Mucosa of stomach (tissue), 1 donor: ENCODE measurements around the gene CERS1.
"Not testable (repeated sequence)": the region's sequence is repeated elsewhere in the genome, so short reads cannot be mapped to it uniquely, and the experiment has no call there.

Experiments
- H3K27me3 ChIP-seq: one replicate; pipeline ENCODE4 v1.7.0; 2013; ENCODE audit warnings: mild to moderate bottlenecking, low read length; ENCODE audit not compliant: control insufficient read depth, insufficient read depth
- H3K36me3 ChIP-seq: one replicate; pipeline ENCODE4 v1.7.0; 2013; ENCODE audit warnings: low read length; ENCODE audit not compliant: control insufficient read depth, insufficient read depth
- H3K4me1 ChIP-seq: one replicate; pipeline ENCODE4 v1.7.0; 2013; ENCODE audit warnings: mild to moderate bottlenecking, low read length; ENCODE audit not compliant: control insufficient read depth, insufficient read depth
- H3K4me3 ChIP-seq: one replicate; pipeline ENCODE4 v1.7.0; 2013; ENCODE audit warnings: low read length
- H3K9ac ChIP-seq: one replicate; pipeline ENCODE4 v1.7.0; 2013; ENCODE audit warnings: mild to moderate bottlenecking, low read length, moderate library complexity
- H3K9me3 ChIP-seq: one replicate; pipeline ENCODE4 v1.7.0; 2013; ENCODE audit warnings: mild to moderate bottlenecking, low read length, moderate library complexity; ENCODE audit not compliant: control insufficient read depth
- donor health status: Pancreatic carcinoma.

CERS1 gene

DNA sequence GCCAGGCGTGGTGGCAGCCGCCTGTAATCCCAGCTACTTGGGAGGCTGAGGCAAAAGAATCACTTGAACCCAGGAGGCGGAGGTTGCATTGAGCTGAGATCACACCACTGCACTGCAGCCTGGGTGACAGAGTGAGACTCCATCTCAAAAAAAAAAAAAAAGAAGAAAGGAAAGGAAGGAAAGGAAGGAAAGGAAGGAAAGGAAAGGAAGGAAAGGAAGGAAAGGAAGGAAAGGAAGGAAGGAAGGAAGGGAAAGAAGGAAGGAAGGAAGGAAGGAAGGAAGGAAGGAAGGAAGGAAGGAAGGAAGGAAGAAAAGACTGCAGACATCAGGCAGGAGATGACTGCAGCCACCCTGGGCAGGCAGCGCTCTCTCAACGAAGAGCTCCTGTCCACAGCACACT is 6.6 kb upstream of the CERS1 start:
- H3K27me3 ChIP-seq, H3K4me3 ChIP-seq, H3K9me3 ChIP-seq, H3K9ac ChIP-seq: not testable (repeated sequence)
- Histone ChIP-seq H3K4me1 (peaks cover 12% of the 10 kb centered on the region), H3K36me3 (peaks cover 13% of the 10 kb centered on the region)

DNA sequence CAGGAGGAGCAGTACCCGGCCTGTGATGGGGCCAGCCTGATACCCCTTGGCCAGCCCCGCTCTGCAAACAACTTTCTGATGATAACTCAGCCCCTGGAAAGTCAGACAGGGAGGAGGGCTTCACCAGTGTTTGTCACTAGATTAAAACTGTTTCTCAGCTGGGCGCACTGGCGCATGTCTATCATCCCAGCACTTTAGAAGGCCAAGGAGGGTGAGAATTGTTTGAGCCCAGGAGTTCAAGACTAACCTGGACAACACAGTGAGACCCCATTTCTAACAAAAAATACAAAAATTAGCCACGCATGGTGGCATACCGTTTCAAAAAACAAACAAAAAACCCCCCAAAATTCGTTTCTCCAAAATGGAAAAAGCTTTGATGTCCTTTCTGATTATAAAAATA is 5.5 kb upstream of the CERS1 start:
- Histone ChIP-seq H3K9me3 (no peaks in the 10 kb centered on the region), H3K27me3 (peaks cover 11% of the 10 kb centered on the region), H3K36me3 (peaks cover 13% of the 10 kb centered on the region)

DNA sequence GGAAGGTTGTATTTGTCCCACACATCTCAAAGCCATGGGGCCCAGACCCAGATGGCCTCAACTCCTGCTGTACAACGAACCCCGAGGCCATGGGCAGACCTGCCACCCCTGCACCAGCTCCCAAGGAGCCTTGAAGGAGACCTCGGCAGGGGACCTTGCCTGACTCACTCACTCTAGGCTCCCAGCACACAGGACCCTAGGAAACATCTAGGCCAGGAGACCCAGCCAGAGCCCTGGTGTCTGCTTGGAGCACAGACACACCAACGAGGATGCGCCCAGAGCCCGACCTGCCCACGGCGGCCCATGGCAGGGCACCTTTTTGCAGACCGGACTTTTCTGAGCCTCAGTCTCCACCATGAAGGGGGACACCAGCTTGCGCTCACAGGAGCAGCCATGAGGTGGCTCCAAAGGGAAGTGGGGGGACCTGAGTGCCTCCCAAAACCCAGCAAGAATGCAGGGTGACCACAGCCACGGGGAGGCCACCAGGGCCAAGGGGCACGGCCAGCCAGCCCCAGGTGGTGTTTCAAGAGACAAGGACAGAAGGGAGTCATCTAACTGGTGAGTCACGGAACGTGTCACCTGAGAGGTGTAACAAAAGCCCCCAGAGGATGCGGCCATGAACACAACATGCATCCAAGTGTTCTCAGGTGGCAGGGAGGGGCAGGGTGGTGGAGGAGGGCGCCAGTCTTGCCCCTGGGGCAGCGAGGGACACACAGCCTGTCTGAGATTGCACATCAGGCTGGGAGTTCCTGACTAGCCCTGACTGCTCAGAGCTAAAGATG is 4.9 kb upstream of the CERS1 start:
- Histone ChIP-seq H3K9me3 (no peaks in the 10 kb centered on the region), H3K4me1 (peaks cover 12% of the 10 kb centered on the region), H3K9ac (no peak overlapping the region), H3K27me3 (peaks cover 14% of the 10 kb centered on the region), H3K36me3 (peaks cover 13% of the 10 kb centered on the region), H3K4me3 (no peak overlapping the region)

More for the DNA sequence above, 5.5 kb upstream of the CERS1 start:
- no peak overlapping the region for H3K4me3 ChIP-seq
- H3K4me1 ChIP-seq: peaks cover 12% of the 10 kb centered on the region
- no peak overlapping the region for H3K9ac ChIP-seq

DNA sequence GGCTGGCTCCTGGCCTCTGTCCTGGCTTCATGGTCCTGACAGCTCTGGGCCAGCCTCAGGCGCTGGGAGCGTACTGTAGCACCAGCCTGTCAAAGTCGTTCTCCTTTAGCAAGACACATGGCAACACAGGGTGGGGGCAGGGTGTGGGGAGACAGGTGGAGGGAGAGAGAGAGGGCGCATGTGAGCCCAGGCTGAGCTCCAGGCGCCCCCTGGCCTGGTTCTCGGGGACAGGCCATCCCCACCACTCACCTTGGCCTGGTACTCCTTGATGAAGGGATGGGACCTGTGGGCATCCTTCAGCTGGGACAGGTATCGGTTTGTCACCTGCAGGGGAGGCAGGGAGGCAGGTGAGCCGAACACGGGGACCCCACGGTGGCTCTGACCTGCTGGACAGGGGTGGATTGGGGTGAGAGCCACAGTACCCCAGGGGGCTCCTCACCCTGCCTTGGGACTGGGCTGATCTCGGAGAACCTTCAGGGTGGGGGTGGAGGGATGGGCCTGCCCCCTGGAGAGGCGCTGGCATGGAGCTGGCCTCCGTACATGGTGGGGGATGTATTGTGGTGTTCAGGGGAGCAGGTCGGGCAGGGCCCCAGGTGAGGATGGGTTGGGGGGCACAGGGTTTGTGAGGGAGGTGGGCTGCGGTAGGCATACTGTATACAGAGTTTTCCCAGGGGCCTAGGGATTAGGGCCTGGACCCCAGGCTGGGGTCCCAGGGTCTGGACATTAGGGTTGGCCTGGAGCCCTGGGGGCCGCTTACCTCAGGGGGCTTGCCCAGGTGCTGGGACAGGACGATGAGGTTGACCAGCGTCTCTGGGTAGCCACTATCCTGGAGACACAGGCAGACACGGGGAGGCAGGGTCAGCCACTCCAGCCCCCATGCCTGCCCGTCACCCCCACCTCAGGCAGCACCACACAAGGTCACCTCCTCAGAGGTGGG is 3.9 kb upstream of the CERS1 start:
- Histone ChIP-seq H3K9me3 (no peaks in the 10 kb centered on the region), H3K4me1 (peaks cover 14% of the 10 kb centered on the region), H3K4me3 (no peak overlapping the region), H3K36me3 (peaks cover 6% of the 10 kb centered on the region), H3K9ac (no peak overlapping the region), H3K27me3 (peaks cover 21% of the 10 kb centered on the region)

DNA sequence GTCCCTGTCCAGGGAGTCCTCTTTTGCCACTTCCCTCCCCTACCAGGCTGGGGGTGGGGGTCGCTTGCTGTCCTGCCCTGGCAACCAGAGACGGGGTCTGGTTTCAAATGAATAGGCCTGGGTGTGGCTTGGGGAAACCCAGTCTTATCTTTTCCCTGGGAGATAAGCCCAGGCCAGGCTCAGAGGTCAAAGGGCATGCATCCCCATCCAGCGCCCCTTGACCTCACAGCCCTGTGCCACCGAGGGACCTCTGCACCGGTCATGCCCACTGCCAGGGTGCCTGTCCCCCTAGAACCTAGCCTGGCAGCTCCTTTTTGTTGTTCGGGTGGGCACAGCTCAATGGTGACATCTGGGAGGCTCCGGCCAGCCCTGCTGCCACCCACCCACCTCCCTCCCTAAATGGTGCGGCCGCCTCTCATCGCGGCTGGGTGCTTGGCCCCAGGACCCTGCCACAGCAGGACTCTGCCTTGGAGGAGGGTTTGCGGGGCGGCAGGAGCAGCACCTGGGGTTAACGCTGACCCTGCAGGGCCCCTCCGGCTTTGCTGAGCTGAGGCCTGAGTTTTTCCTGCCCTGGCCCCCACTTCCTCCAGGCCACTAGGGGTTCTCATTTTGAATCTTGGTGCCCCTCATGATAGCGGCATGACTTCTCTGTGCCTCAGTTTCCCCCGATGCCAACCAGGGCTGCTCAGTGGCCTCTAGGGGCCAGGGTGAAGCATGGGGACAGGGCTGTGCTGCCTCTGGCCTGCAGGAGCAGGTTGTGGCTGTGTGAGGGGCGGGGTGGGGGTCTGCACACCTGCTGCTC is 2.9 kb upstream of the CERS1 start:
- Histone ChIP-seq H3K4me3 (no peak overlapping the region), H3K4me1 (peaks cover 16% of the 10 kb centered on the region), H3K27me3 (peaks cover 32% of the 10 kb centered on the region), H3K36me3 (no peaks in the 10 kb centered on the region), H3K9me3 (no peaks in the 10 kb centered on the region), H3K9ac (no peak overlapping the region)

DNA sequence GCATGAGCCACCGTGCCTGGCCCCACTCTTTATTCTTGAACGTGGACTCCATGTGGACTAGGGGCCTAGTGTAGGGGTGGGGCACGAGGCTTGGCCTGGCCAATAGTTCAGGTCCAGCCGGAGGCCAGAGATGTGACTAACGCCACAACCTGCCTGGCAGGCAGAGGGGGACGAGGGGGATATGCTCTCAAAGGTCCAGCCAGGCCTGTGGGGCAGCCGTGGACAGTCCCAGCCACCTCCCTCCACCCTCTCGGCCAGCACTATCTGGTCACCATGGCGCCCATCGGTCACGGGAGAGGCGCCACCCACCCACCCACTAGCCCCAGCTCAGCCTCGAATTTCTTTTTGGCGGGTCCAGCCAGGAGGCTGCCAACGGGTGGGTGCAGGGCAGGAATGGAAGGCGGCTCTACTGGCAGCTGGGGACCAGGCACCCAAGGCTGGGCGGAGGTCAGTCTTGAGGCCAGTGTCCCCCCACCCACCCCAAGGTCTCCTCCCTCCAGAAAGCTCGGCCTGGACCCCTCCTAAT is 2.2 kb upstream of the CERS1 start:
- no peaks in the 10 kb centered on the region for H3K9me3 ChIP-seq
- no peak overlapping the region for H3K9ac ChIP-seq
- no peaks in the 10 kb centered on the region for H3K36me3 ChIP-seq
- H3K4me1 ChIP-seq: peaks cover 16% of the 10 kb centered on the region
- H3K4me3 ChIP-seq: no peak overlapping the region
- H3K27me3 ChIP-seq: peaks cover 38% of the 10 kb centered on the region

DNA sequence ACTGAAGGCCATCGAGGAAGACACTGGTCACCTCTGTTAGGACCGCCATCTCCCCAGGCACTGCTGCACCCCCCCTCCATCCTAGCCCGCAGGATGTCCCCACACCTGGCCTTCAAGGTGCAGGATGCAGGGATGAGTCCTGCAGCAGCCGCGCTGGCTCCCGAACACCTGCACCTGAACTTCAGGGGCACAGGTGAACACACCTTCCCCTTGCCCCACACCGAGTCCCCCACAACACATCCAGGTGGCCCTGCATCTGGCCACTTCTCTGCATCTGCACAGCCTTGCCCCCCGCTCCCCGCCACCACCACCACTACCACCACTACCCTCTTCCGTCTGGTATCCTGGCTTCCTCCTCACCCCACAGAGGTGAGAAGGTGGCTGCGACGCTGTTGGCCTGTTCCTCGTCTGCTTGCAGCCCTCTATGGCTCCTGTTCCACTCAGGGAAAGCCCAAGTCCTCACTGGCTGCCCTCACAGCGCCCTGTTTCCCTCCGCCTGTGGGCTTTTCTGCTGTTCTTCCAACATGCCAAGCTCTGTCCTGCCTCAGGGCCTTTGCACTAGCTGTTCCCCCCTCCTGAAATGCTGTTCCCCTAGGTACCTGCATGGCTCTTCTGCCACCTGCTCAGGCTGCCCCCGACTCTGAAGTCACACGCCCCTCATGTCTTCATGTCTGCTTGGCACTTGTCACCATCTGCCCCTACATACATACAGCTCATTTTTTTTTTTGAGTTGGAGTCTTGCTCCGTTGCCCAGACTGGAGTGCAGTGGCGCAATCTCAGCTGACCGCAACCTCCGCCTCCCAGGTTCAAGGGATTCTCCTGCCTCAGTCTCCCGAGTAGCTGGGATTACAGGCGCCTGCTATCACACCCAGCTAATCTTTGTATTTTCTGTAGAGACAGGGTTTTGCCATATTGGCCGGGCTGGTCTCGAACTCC is 1.4 kb upstream of the CERS1 start:
- Histone ChIP-seq H3K9me3 (no peaks in the 10 kb centered on the region), H3K27me3 (peaks cover 39% of the 10 kb centered on the region), H3K36me3 (no peaks in the 10 kb centered on the region), H3K4me1 (peaks cover 16% of the 10 kb centered on the region), H3K4me3 (no peak overlapping the region), H3K9ac (no peak overlapping the region)

DNA sequence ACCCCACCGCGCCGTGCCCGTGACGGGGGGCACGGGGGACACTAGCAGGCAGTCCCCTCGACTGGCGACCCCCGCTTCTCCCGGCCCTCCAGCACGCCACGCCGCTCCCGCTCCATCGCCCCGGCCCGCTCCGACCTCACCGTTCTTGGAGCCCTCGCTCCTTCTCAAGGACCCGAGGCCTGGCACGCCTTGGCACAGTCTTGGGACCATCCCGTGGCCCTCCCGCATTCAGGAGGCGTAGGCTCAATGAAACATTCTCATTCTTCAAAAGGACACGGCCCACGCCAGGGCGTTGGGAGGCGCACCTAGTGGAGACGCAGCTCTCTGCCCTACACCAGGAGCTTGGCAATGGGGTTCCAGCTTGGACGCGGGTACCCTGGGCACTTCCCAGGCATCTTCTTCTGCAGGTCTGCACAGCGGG is 473 bp upstream of the CERS1 start:
- no peaks in the 10 kb centered on the region for H3K36me3 ChIP-seq
- no peak overlapping the region for H3K4me3 ChIP-seq
- H3K4me1 ChIP-seq: peaks cover 16% of the 10 kb centered on the region
- H3K27me3 ChIP-seq: peaks cover 39% of the 10 kb centered on the region
- no peak overlapping the region for H3K9ac ChIP-seq
- no peaks in the 10 kb centered on the region for H3K9me3 ChIP-seq

DNA sequence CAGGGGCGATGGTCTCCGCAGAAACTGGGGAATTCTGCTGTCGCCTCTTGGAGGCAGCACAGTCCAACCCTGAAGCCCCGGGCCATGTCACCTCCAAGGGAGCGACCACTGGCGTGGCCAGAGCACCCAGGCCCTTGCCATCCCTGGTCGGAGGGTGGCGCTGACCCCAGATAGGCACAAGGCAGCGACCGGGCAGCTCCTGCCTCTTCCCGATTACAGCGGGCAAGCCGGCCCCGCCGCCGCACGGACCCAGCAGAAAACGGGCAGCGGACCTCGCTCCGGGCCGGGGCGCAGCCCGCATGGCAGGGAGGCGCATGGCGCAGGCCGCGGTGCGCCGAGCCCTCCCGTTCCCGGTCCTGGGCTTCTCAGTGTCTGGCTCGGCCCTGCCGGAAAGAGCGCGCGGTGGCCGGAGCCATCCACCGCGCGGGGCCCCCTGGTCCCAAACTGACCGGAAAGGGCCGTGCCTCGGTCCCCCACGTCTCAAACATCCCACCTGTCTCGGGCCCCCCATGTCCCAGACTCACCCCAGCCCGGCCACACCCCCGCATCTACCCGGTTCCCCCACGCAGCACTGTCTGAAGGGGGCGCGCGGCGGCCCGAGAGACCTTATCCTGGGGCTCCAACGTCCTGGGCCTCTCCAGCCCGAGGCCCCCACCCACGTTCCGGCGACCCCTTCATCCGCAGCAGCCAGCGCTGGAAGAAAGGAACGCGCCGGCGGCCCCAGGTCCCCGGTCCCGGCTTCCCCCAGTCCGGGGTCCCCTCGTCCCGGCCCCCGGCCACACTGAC is 727 bp downstream of the CERS1 start:
- Histone ChIP-seq H3K36me3 (no peaks in the 10 kb centered on the region), H3K4me3 (no peak overlapping the region), H3K4me1 (peaks cover 16% of the 10 kb centered on the region), H3K27me3 (peaks cover 39% of the 10 kb centered on the region), H3K9me3 (no peaks in the 10 kb centered on the region), H3K9ac (no peak overlapping the region)

DNA sequence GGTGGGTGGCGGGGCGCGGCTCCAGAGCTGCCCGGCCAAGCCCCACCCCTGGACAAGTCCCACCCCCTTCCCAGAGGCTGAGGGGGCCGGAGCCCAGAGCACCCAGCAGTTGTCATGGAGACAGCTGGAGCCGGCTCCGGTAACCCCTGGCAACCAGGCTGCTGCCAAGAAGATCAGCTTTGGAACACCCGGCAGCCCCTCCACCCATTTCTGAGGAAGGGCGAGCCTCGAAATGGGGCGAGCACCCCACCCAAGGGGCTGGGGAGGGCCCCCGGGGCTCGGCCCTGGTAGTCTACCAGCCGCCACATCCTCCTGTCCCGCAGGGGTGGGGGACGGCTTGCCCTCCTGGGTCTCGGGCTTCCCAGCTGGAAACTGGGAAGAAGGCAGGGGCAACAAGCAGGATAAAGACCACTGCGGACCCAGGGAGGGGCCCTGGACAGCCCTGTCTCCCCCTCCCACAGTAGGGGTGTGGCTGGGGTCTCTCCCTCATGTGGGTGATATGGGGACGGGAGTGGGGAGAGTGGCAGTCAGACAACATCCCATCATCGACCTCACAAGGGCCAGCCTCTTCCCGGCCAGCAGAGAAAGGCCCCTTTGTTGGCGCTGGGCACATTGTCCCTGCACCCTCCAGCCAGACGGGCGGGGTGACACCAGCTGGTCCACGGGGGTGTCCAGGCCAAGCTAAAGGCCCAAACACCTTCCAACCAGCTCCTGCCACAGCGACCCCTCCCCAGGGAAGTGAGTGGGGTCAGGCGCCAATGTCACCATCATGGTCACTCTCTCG is 1.5 kb downstream of the CERS1 start:
- no peaks in the 10 kb centered on the region for H3K36me3 ChIP-seq
- no peaks in the 10 kb centered on the region for H3K9me3 ChIP-seq
- H3K27me3 ChIP-seq: peaks cover 39% of the 10 kb centered on the region
- H3K4me1 ChIP-seq: peaks cover 16% of the 10 kb centered on the region
- no peak overlapping the region for H3K4me3 ChIP-seq
- H3K9ac ChIP-seq: no peak overlapping the region
